Measurements from ENCODE around the gene PSMD10. TPM values are rescaled to one million over a fixed set of nuclear protein-coding genes. Genes with fewer than 3 reads are reported as not detected.

The PSMD10 gene
- total RNA-seq, 1 donor from 2014 or later: 99.5 TPM

GRCh38 chrX:108036298-108036973, 54.9 kb downstream of the PSMD10 start:
- no peaks in the 10 kb centered on the region for H3K9me3 Mint-ChIP-seq
- H3K27ac Mint-ChIP-seq (ENCODE audit: unreplicated experiment): no peak overlapping the region
- TF ChIP-seq CTCF (conservative IDR thresholded peaks at IDR 0.05): no peak
- H3K27me3 Mint-ChIP-seq (ENCODE audit: low read depth): no peaks in the 10 kb centered on the region
- no peak overlapping the region for H3K4me3 Mint-ChIP-seq
- no peak for DNase-seq (ENCODE audit: low read depth, low spot score)
- H3K4me1 Mint-ChIP-seq: no peaks in the 10 kb centered on the region
- no peaks in the 10 kb centered on the region for H3K36me3 Mint-ChIP-seq (ENCODE audit: low read depth)

GRCh38 chrX:108034725-108035124, 56.6 kb downstream of the PSMD10 start:
- Mint-ChIP-seq H3K9me3 (no peaks in the 10 kb centered on the region), H3K36me3 (ENCODE audit: low read depth) (no peaks in the 10 kb centered on the region), H3K27ac (ENCODE audit: unreplicated experiment) (no peak overlapping the region), H3K27me3 (ENCODE audit: low read depth) (no peaks in the 10 kb centered on the region), H3K4me3 (no peak overlapping the region), H3K4me1 (no peaks in the 10 kb centered on the region)
- DNase-seq (ENCODE audit: low read depth, low spot score): no peak
- TF ChIP-seq CTCF (conservative IDR thresholded peaks at IDR 0.05): no peak

Other genes starting within 250 kb of the PSMD10 start
- gene TEX13B, start 109.2 kb downstream of the PSMD10 start, total RNA-seq: not detected in 2 replicates
- gene VSIG1, start 46.5 kb downstream of the PSMD10 start, total RNA-seq: not detected in 2 replicates
- gene ATG4A, start 236 bp upstream of the PSMD10 start, total RNA-seq: 7.5 and 8.4 TPM in 2 replicates